GM23338 (cell line): ENCODE measurements around the gene RTL10. TPM values are rescaled to one million over a fixed set of nuclear protein-coding genes. Genes with fewer than 3 reads are reported as not detected.

Source experiments
- ATAC-seq: fragments of 200-7000 bp; cut with Tn5 transposase; 3 replicates; pipeline ENCODE4 v1.9.1; 2020
- DNase-seq: peaks from one replicate; pipeline ENCODE4 v3.0.0-alpha.2; 2015; ENCODE audit warnings: low spot score
- H2AFZ ChIP-seq: fragments of 200-600 bp; sonication (generic); 2 replicates; pipeline ENCODE4 v1.8.0; 2016; ENCODE audit warnings: antibody characterized with exemption, mild to moderate bottlenecking, moderate library complexity
- H3F3A ChIP-seq: fragments of 200-600 bp; sonication (generic); replicated peaks from 2 replicates; pipeline ENCODE4 v1.8.0; 2017; ENCODE audit warnings: antibody characterized with exemption, mixed run types, low read depth
- H3K27ac ChIP-seq: fragments of 200-600 bp; sonication (generic); 2 replicates; pipeline ENCODE4 v1.6.1; 2016; ENCODE audit warnings: low read depth
- H3K27me3 ChIP-seq: fragments of 200-600 bp; sonication (generic); 2 replicates; pipeline ENCODE4 v1.8.0; 2016; ENCODE audit warnings: mild to moderate bottlenecking, mixed run types, moderate library complexity; ENCODE audit not compliant: insufficient read depth
- H3K36me3 ChIP-seq: fragments of 200-600 bp; sonication (generic); 2 replicates; pipeline ENCODE4 v1.8.0; 2016; ENCODE audit warnings: mild to moderate bottlenecking; ENCODE audit not compliant: insufficient read depth
- H3K4me1 ChIP-seq: fragments of 200-600 bp; sonication (generic); 2 replicates; pipeline ENCODE4 v1.8.0; 2016; ENCODE audit warnings: mild to moderate bottlenecking, moderate library complexity; ENCODE audit not compliant: insufficient read depth
- H3K4me2 ChIP-seq: fragments of 200-600 bp; sonication (generic); 2 replicates; pipeline ENCODE4 v1.7.1; 2017; ENCODE audit warnings: mixed run types
- H3K4me3 ChIP-seq: fragments of 200-600 bp; sonication (generic); 2 replicates; pipeline ENCODE4 v1.6.1; 2016; ENCODE audit warnings: mixed run types
- H3K79me2 ChIP-seq: fragments of 200-600 bp; sonication (generic); replicated peaks from 2 replicates; pipeline ENCODE4 v1.8.0; 2017; ENCODE audit warnings: mild to moderate bottlenecking; ENCODE audit not compliant: insufficient read depth
- H3K9me2 ChIP-seq: fragments of 200-600 bp; sonication (generic); 2 replicates; pipeline ENCODE4 v1.8.0; 2017; ENCODE audit not compliant: insufficient read depth
- H4K20me1 ChIP-seq: fragments of 200-600 bp; sonication (generic); replicated peaks from 2 replicates; pipeline ENCODE4 v1.8.0; 2017; ENCODE audit warnings: mild to moderate bottlenecking; ENCODE audit not compliant: insufficient read depth
- H3K27ac Mint-ChIP-seq: 2 replicates; pipeline ENCODE4 v1.8.0; 2020; ENCODE audit warnings: inconsistent platforms, mild to moderate bottlenecking, moderate library complexity, mixed read lengths
- H3K27me3 Mint-ChIP-seq: 3 replicates; pipeline ENCODE4 v1.8.0; 2022; ENCODE audit warnings: low read depth, mild to moderate bottlenecking, moderate library complexity, mixed read lengths, inconsistent platforms; ENCODE audit not compliant: insufficient read depth, poor library complexity
- H3K36me3 Mint-ChIP-seq: 3 replicates; pipeline ENCODE4 v1.8.0; 2021; ENCODE audit warnings: low read depth, mild to moderate bottlenecking, inconsistent platforms, moderate library complexity, mixed read lengths
- H3K4me1 Mint-ChIP-seq: 3 replicates; pipeline ENCODE4 v1.8.0; 2020; ENCODE audit warnings: mild to moderate bottlenecking, inconsistent platforms, mixed read lengths
- H3K4me3 Mint-ChIP-seq: 3 replicates; pipeline ENCODE4 v1.8.0; 2021; ENCODE audit warnings: moderate library complexity, mild to moderate bottlenecking, inconsistent platforms, mixed read lengths
- H3K9me3 Mint-ChIP-seq: 3 replicates; pipeline ENCODE4 v1.8.0; 2020; ENCODE audit warnings: moderate library complexity, mild to moderate bottlenecking, inconsistent platforms, mixed read lengths
- EZH2 ChIP-seq: fragments of 200-600 bp; sonication (generic); IDR thresholded peaks from one replicate; pipeline ENCODE4 v1.8.0; 2017; ENCODE audit warnings: antibody characterized with exemption, mild to moderate bottlenecking, low read depth; ENCODE audit not compliant: unreplicated experiment
- EZH2phosphoT487 ChIP-seq: fragments of 200-600 bp; sonication (generic); IDR thresholded peaks from one replicate; pipeline ENCODE4 v1.8.1; 2018; ENCODE audit warnings: antibody characterized with exemption; ENCODE audit not compliant: unreplicated experiment
- JUNB ChIP-seq: IDR thresholded peaks from one replicate; pipeline ENCODE4 v1.6.1; 2016; ENCODE audit warnings: antibody characterized with exemption; ENCODE audit not compliant: unreplicated experiment
- NANOG ChIP-seq: IDR thresholded peaks from 2 replicates; pipeline ENCODE4 v1.6.1; 2016; ENCODE audit warnings: antibody characterized with exemption, borderline replicate concordance
- POLR2AphosphoS5 ChIP-seq: IDR thresholded peaks from 2 replicates; pipeline ENCODE4 v1.6.1; 2016; ENCODE audit warnings: antibody characterized with exemption, low read depth
- ZNF114 ChIP-seq: fragments of 250-450 bp; sonication (Bioruptor Pico); IDR thresholded peaks from 2 replicates; pipeline ENCODE4 v1.5.0; 2020; ENCODE audit warnings: mild to moderate bottlenecking, moderate library complexity
- polyA plus RNA-seq: library from polyadenylated mRNA; unstranded; fragments of >200 nt; fragmentation: Nextera tagmentation; extraction: Ambion mirVana; gene quantifications from 2 replicates; pipeline ENCODE4 v1.2.1, GENCODE V29; 2016
- total RNA-seq: library from RNA; depleted of rRNA; stranded (reverse); fragments of >200 nt; shearing (Covaris generic); gene quantifications from 2 replicates; pipeline ENCODE4 v1.2.3, GENCODE V29; 2014
- TF ChIP-seq, protein P1 (sequence below), 2 experiments: fragments of 200-600 bp in 1 of 2; sonication (generic) in 1 of 2; conservative IDR thresholded peaks; 2 replicates each; pipeline versions ENCODE4 v1.5.1 to v1.6.1; 2016 to 2017; ENCODE audit warnings: antibody characterized with exemption in 2 of 2, low read depth in 2 of 2, mild to moderate bottlenecking in 2 of 2, moderate library complexity in 1 of 2
- TF ChIP-seq, protein P2 (sequence below): IDR thresholded peaks from 2 replicates; pipeline ENCODE4 v1.6.1; 2016; ENCODE audit warnings: antibody characterized with exemption
- TF ChIP-seq, protein P3 (sequence below): IDR thresholded peaks from one replicate; pipeline ENCODE4 v1.6.1; 2018; ENCODE audit warnings: antibody characterized with exemption; ENCODE audit not compliant: unreplicated experiment
- TF ChIP-seq, protein P4 (sequence below): fragments of 250-450 bp; sonication (Bioruptor Pico); IDR thresholded peaks from 2 replicates; pipeline ENCODE4 v1.5.0; 2020; ENCODE audit warnings: mild to moderate bottlenecking, moderate library complexity

Gene RTL10
- total and polyA plus RNA-seq, 2 experiments from 2014 or later = 9.4 to 17.4 TPM

- TF ChIP-seq, protein P1, sequence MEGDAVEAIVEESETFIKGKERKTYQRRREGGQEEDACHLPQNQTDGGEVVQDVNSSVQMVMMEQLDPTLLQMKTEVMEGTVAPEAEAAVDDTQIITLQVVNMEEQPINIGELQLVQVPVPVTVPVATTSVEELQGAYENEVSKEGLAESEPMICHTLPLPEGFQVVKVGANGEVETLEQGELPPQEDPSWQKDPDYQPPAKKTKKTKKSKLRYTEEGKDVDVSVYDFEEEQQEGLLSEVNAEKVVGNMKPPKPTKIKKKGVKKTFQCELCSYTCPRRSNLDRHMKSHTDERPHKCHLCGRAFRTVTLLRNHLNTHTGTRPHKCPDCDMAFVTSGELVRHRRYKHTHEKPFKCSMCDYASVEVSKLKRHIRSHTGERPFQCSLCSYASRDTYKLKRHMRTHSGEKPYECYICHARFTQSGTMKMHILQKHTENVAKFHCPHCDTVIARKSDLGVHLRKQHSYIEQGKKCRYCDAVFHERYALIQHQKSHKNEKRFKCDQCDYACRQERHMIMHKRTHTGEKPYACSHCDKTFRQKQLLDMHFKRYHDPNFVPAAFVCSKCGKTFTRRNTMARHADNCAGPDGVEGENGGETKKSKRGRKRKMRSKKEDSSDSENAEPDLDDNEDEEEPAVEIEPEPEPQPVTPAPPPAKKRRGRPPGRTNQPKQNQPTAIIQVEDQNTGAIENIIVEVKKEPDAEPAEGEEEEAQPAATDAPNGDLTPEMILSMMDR (conservative IDR thresholded peaks at IDR 0.05; ENCODE audit: low read depth in 2 of 2) = no peak
- no peak for TF ChIP-seq EZH2
- TF ChIP-seq, protein P2, sequence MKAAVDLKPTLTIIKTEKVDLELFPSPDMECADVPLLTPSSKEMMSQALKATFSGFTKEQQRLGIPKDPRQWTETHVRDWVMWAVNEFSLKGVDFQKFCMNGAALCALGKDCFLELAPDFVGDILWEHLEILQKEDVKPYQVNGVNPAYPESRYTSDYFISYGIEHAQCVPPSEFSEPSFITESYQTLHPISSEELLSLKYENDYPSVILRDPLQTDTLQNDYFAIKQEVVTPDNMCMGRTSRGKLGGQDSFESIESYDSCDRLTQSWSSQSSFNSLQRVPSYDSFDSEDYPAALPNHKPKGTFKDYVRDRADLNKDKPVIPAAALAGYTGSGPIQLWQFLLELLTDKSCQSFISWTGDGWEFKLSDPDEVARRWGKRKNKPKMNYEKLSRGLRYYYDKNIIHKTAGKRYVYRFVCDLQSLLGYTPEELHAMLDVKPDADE = no peak
- TF ChIP-seq JUNB = no peak
- no peak for TF ChIP-seq NANOG
- TF ChIP-seq, protein P3, sequence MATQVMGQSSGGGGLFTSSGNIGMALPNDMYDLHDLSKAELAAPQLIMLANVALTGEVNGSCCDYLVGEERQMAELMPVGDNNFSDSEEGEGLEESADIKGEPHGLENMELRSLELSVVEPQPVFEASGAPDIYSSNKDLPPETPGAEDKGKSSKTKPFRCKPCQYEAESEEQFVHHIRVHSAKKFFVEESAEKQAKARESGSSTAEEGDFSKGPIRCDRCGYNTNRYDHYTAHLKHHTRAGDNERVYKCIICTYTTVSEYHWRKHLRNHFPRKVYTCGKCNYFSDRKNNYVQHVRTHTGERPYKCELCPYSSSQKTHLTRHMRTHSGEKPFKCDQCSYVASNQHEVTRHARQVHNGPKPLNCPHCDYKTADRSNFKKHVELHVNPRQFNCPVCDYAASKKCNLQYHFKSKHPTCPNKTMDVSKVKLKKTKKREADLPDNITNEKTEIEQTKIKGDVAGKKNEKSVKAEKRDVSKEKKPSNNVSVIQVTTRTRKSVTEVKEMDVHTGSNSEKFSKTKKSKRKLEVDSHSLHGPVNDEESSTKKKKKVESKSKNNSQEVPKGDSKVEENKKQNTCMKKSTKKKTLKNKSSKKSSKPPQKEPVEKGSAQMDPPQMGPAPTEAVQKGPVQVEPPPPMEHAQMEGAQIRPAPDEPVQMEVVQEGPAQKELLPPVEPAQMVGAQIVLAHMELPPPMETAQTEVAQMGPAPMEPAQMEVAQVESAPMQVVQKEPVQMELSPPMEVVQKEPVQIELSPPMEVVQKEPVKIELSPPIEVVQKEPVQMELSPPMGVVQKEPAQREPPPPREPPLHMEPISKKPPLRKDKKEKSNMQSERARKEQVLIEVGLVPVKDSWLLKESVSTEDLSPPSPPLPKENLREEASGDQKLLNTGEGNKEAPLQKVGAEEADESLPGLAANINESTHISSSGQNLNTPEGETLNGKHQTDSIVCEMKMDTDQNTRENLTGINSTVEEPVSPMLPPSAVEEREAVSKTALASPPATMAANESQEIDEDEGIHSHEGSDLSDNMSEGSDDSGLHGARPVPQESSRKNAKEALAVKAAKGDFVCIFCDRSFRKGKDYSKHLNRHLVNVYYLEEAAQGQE = no peak
These were observed 46.5 kb downstream of the RTL10 start (continued) for GRCh38 chr22:19807914-19808872.

GRCh38 chr22:19807161-19807913, 47.3 kb downstream of the RTL10 start:
- H3K4me1 Mint-ChIP-seq = no peaks in the 10 kb centered on the region
- no peaks in the 10 kb centered on the region for H3F3A ChIP-seq
- H3K36me3 ChIP-seq = no peaks in the 10 kb centered on the region
- no peak overlapping the region for H3K4me3 Mint-ChIP-seq
- no peaks in the 10 kb centered on the region for H3K4me1 ChIP-seq
- no peaks in the 10 kb centered on the region for H3K9me3 Mint-ChIP-seq
- no peak overlapping the region for H3K4me2 ChIP-seq
- ATAC-seq (no peak), DNase-seq (no peak)
- no peaks in the 10 kb centered on the region for H3K79me2 ChIP-seq
- peaks cover 17% of the 10 kb centered on the region for H3K27me3 Mint-ChIP-seq
- no peaks in the 10 kb centered on the region for H4K20me1 ChIP-seq
- H3K9me2 ChIP-seq = no peaks in the 10 kb centered on the region
- no peak overlapping the region for H2AFZ ChIP-seq
- H3K36me3 Mint-ChIP-seq = no peaks in the 10 kb centered on the region
- H3K4me3 ChIP-seq = no peak overlapping the region
- H3K27me3 ChIP-seq = no peaks in the 10 kb centered on the region
- H3K27ac ChIP-seq = no peak overlapping the region
- H3K27ac Mint-ChIP-seq = no peak overlapping the region
- TF ChIP-seq POLR2AphosphoS5 (no peak), EZH2phosphoT487 (no peak), EZH2 (no peak), ZNF114 (CRISPR knock-in tag) (no peak), NANOG (no peak)
- TF ChIP-seq, protein P4, sequence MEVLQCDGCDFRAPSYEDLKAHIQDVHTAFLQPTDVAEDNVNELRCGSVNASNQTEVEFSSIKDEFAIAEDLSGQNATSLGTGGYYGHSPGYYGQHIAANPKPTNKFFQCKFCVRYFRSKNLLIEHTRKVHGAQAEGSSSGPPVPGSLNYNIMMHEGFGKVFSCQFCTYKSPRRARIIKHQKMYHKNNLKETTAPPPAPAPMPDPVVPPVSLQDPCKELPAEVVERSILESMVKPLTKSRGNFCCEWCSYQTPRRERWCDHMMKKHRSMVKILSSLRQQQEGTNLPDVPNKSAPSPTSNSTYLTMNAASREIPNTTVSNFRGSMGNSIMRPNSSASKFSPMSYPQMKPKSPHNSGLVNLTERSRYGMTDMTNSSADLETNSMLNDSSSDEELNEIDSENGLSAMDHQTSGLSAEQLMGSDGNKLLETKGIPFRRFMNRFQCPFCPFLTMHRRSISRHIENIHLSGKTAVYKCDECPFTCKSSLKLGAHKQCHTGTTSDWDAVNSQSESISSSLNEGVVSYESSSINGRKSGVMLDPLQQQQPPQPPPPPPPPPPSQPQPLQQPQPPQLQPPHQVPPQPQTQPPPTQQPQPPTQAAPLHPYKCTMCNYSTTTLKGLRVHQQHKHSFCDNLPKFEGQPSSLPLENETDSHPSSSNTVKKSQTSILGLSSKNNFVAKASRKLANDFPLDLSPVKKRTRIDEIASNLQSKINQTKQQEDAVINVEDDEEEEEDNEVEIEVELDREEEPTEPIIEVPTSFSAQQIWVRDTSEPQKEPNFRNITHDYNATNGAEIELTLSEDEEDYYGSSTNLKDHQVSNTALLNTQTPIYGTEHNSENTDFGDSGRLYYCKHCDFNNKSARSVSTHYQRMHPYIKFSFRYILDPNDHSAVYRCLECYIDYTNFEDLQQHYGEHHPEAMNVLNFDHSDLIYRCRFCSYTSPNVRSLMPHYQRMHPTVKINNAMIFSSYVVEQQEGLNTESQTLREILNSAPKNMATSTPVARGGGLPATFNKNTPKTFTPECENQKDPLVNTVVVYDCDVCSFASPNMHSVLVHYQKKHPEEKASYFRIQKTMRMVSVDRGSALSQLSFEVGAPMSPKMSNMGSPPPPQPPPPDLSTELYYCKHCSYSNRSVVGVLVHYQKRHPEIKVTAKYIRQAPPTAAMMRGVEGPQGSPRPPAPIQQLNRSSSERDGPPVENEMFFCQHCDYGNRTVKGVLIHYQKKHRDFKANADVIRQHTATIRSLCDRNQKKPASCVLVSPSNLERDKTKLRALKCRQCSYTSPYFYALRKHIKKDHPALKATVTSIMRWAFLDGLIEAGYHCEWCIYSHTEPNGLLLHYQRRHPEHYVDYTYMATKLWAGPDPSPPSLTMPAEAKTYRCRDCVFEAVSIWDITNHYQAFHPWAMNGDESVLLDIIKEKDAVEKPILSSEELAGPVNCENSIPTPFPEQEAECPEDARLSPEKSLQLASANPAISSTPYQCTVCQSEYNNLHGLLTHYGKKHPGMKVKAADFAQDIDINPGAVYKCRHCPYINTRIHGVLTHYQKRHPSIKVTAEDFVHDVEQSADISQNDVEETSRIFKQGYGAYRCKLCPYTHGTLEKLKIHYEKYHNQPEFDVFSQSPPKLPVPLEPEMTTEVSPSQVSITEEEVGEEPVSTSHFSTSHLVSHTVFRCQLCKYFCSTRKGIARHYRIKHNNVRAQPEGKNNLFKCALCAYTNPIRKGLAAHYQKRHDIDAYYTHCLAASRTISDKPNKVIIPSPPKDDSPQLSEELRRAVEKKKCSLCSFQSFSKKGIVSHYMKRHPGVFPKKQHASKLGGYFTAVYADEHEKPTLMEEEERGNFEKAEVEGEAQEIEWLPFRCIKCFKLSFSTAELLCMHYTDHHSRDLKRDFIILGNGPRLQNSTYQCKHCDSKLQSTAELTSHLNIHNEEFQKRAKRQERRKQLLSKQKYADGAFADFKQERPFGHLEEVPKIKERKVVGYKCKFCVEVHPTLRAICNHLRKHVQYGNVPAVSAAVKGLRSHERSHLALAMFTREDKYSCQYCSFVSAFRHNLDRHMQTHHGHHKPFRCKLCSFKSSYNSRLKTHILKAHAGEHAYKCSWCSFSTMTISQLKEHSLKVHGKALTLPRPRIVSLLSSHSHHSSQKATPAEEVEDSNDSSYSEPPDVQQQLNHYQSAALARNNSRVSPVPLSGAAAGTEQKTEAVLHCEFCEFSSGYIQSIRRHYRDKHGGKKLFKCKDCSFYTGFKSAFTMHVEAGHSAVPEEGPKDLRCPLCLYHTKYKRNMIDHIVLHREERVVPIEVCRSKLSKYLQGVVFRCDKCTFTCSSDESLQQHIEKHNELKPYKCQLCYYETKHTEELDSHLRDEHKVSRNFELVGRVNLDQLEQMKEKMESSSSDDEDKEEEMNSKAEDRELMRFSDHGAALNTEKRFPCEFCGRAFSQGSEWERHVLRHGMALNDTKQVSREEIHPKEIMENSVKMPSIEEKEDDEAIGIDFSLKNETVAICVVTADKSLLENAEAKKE (CRISPR knock-in tag) = no peak
